HAP-1 (cell line): ENCODE data around the gene ADNP2.

Source experiments
- DNase-seq, 2 experiments: peaks; one replicate each; pipeline ENCODE4 v3.0.0-alpha.2; 2016 to 2020; ENCODE audit warnings: low spot score in 2 of 2
- H3K27me3 ChIP-seq: fragments of 250-450 bp; sonication (Bioruptor Pico); 2 replicates; pipeline ENCODE4 v1.5.1; 2020; ENCODE audit warnings: low read depth, mild to moderate bottlenecking, moderate library complexity
- H3K36me3 ChIP-seq: fragments of 250-450 bp; sonication (Bioruptor Pico); replicated peaks from 2 replicates; pipeline ENCODE4 v1.5.1; 2020; ENCODE audit warnings: mild to moderate bottlenecking
- H3K4me1 ChIP-seq: fragments of 250-450 bp; sonication (Bioruptor Pico); 2 replicates; pipeline ENCODE4 v1.5.1; 2020; ENCODE audit warnings: mild to moderate bottlenecking
- H3K4me3 ChIP-seq: fragments of 250-450 bp; sonication (Bioruptor Pico); 2 replicates; pipeline ENCODE4 v1.5.1; 2020; ENCODE audit warnings: mild to moderate bottlenecking, moderate library complexity
- H3K9me3 ChIP-seq: fragments of 250-450 bp; sonication (Bioruptor Pico); 2 replicates; pipeline ENCODE4 v1.5.1; 2020; ENCODE audit warnings: mild to moderate bottlenecking, moderate library complexity
- in situ Hi-C: fragments of 300-500 bp; cut with MboI; formaldehyde crosslinking; loops from 3 replicates; pipeline ENCODE4 v1.14.3; 2020; ENCODE audit warnings: low sequenced_read_pairs, inconsistent platforms, mixed read lengths

ADNP2 gene

DNA sequence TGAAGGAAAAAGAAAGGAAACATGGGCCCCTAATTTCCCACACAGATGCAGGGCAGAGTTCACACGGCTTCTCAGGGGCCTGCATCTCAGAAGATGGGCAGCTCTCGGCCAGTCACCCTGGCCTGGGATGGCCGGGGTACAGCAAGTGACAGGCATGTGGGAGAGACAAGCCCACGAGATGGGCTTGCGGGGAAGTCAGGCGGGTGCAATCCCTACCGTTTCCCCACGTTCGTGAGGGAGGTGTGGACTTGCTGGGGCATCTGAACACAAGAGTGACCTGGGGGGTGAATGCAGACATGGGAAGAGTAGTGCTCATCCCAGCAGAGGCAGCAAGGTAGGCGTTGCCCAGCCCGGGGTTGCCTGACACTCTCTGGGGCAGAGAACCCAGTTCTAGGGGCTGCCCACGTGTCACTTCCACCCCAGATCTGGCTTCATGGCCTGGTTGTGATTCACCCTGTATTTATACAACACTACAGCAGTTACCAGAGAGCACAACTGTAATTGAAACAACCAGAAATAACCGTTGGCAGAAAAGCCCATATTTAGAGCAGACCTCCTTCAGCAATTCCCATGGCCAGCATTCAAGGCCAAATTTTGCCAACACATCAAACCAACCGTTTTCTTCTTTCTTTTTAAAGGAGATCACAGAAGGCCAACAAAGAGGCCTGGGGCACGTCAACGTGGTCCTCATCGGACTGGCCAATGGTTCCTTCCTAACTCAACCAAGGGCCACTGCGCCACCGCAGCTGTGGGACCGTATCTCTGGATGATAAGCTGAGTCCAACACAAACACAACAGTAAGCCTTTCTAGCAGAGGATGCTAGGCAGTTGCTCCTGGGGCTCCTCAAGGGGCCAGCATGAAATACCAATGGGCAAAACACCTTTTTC lies 79.8 kb downstream of the ADNP2 start:
- no peak overlapping the region for H3K4me3 ChIP-seq
- in situ Hi-C loops = no loop called here
- H3K27me3 ChIP-seq = no peaks in the 10 kb centered on the region

DNA sequence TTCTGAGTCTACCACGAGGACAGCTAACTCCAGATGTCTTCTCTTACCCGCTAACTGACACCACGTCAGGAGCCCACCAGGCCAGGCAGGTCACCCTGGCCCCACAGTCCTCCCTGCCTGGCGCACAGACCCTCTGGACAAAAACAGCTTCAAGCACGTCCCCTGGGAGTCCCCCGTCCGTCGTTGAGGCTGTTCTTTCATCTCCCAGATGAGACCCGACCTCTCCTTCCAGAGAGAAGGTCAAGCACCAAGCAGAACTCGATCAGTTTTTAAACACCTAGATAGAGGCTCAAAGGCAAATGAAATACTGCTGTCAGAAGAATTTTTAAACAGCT lies 80.4 kb downstream of the ADNP2 start:
- no peaks in the 10 kb centered on the region for H3K36me3 ChIP-seq
- DNase-seq = no peak
- H3K4me1 ChIP-seq = no peaks in the 10 kb centered on the region
- no peak overlapping the region for H3K4me3 ChIP-seq
- in situ Hi-C loops = no loop called here
- H3K27me3 ChIP-seq = no peaks in the 10 kb centered on the region
- no peaks in the 10 kb centered on the region for H3K9me3 ChIP-seq

More for the DNA sequence above, 79.8 kb downstream of the ADNP2 start:
- Histone ChIP-seq H3K36me3 (no peaks in the 10 kb centered on the region), H3K4me1 (no peaks in the 10 kb centered on the region), H3K9me3 (no peaks in the 10 kb centered on the region)
- DNase-seq = no peak
